Mesothelial cell of epicardium (in vitro differentiated cells): ENCODE data around the gene FAM186B. TPM values are rescaled to one million over a fixed set of nuclear protein-coding genes. Genes with fewer than 3 reads are reported as not detected.

ENCODE experiments used
- DNase-seq, 2 experiments: peaks; one replicate each; pipeline ENCODE4 v3.0.0; 2021; ENCODE audit warnings: low spot score in 2 of 2; ENCODE audit not compliant: unreplicated experiment in 2 of 2
- H3K27ac Mint-ChIP-seq: 2 replicates; pipeline ENCODE4 v1.8.0; 2021; ENCODE audit warnings: mixed read lengths
- H3K27me3 Mint-ChIP-seq: 2 replicates; pipeline ENCODE4 v1.8.0; 2021; ENCODE audit warnings: low read depth, mixed read lengths
- H3K36me3 Mint-ChIP-seq: 2 replicates; pipeline ENCODE4 v1.8.0; 2021; ENCODE audit warnings: mixed read lengths
- H3K4me1 Mint-ChIP-seq: 2 replicates; pipeline ENCODE4 v1.8.0; 2021; ENCODE audit warnings: mixed read lengths
- H3K4me3 Mint-ChIP-seq: 2 replicates; pipeline ENCODE4 v1.8.0; 2021; ENCODE audit warnings: mild to moderate bottlenecking, moderate library complexity, mixed read lengths
- H3K9me3 Mint-ChIP-seq: 2 replicates; pipeline ENCODE4 v1.8.0; 2021; ENCODE audit warnings: mixed read lengths
- total RNA-seq: library from RNA; stranded (reverse); gene quantifications from 3 replicates; pipeline ENCODE4 v1.2.1, GENCODE V29; 2021
- TF ChIP-seq, protein P1 (sequence below): fragments of 200-600 bp; sonication (generic); IDR thresholded peaks from one replicate; pipeline ENCODE4 v1.5.0; 2021; ENCODE audit warnings: antibody characterized with exemption; ENCODE audit not compliant: unreplicated experiment

FAM186B gene
- total RNA-seq, 1 donor from 2014 or later = 0.40 TPM

GRCh38 chr12:49621651-49622500, 16.4 kb upstream of the FAM186B start:
- Mint-ChIP-seq H3K9me3 (no peaks in the 10 kb centered on the region), H3K4me1 (peaks cover 36% of the 10 kb centered on the region), H3K27me3 (no peaks in the 10 kb centered on the region), H3K4me3 (peak overlapping the region; percentile 83), H3K27ac (peak overlapping the region; percentile 93), H3K36me3 (no peaks in the 10 kb centered on the region)
- DNase-seq = no peak
- TF ChIP-seq, protein P1, sequence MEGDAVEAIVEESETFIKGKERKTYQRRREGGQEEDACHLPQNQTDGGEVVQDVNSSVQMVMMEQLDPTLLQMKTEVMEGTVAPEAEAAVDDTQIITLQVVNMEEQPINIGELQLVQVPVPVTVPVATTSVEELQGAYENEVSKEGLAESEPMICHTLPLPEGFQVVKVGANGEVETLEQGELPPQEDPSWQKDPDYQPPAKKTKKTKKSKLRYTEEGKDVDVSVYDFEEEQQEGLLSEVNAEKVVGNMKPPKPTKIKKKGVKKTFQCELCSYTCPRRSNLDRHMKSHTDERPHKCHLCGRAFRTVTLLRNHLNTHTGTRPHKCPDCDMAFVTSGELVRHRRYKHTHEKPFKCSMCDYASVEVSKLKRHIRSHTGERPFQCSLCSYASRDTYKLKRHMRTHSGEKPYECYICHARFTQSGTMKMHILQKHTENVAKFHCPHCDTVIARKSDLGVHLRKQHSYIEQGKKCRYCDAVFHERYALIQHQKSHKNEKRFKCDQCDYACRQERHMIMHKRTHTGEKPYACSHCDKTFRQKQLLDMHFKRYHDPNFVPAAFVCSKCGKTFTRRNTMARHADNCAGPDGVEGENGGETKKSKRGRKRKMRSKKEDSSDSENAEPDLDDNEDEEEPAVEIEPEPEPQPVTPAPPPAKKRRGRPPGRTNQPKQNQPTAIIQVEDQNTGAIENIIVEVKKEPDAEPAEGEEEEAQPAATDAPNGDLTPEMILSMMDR = no peak

GRCh38 chr12:49619286-49619685, 13.8 kb upstream of the FAM186B start:
- Mint-ChIP-seq H3K4me1 (peaks cover 32% of the 10 kb centered on the region), H3K9me3 (peaks cover 6% of the 10 kb centered on the region), H3K27me3 (no peaks in the 10 kb centered on the region), H3K4me3 (no peak overlapping the region), H3K36me3 (no peaks in the 10 kb centered on the region), H3K27ac (no peak overlapping the region)
- TF ChIP-seq, protein P1 = no peak
- no peak for DNase-seq

DNA sequence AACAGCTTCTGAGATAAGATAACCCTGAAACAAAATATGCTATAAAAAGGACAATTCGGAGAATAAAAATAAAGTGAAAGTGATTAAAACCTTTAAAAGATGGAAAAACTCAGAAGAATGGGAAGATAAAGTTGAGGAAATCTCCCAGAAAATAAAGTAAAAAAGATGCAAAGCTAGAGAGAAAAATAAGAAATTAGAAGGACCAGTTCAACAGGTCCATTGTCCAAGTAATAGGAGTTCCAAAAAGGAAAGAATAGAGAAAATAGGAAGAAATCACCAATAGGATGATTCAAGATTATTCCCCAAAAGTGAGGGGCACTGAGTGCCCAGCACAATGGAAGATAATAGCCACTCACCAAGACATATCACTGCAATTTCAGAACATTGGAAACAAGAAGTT, 13.1 kb upstream of the FAM186B start:
- no peak for DNase-seq
- Mint-ChIP-seq H3K27ac (no peak overlapping the region), H3K27me3 (no peaks in the 10 kb centered on the region), H3K36me3 (no peaks in the 10 kb centered on the region), H3K9me3 (peaks cover 8% of the 10 kb centered on the region), H3K4me3 (no peak overlapping the region), H3K4me1 (peaks cover 30% of the 10 kb centered on the region)
- TF ChIP-seq, protein P1 = no peak

DNA sequence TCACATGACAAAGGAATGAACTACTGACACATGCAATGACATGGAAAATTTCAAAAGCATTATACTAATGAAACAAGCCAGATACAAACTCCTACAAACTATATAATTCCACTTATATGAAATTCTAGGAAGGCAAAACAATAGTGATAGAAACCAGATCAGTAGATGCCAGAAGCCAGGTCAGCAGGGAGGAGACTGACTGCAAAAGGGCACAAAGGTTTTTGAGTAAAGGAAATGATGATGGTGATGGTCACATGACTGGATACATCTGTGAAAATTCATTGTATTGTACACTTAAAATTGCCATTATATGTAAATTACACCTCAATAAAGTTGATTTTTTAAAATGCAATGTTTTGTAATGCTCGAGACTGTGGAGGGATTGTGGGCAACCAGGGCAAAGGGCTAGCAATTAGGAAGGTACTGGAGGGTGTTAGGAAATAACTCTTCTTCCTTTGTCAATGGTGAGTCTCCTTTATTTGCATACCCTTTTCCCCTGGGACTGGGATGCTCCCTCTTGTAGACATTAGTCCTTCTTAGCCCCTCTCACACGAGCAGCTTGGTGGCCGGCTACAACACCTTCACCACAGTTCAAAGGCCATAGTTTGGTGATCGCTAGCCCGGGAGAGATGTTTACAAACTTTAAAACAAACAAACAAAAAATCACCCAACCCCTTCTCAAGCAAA, 11.2 kb upstream of the FAM186B start:
- Mint-ChIP-seq H3K9me3 (peaks cover 14% of the 10 kb centered on the region), H3K4me1 (peaks cover 23% of the 10 kb centered on the region), H3K36me3 (peaks cover 5% of the 10 kb centered on the region), H3K27ac (no peak overlapping the region), H3K4me3 (no peak overlapping the region), H3K27me3 (no peaks in the 10 kb centered on the region)
- TF ChIP-seq, protein P1 = no peak
- no peak for DNase-seq

DNA sequence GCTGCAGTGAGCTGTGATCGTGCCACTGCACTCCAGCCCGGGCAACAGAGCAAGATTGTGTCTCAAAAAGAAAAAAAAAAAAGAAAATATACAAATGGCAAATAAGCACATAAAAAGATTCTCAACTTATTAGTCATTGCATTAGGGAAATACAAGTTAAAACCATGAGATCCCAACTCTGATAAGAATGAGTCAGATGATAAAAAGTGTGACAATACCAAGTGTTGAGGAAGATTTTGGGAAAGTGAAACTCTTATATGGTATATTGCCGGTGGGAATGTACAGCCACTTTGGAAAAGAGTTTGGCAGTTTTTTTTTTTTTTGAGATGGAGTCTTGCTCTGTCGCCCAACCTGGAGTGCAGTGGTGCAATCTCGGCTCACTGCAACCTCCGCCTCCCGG, 10.3 kb upstream of the FAM186B start:
- DNase-seq = no peak
- H3K4me1 Mint-ChIP-seq = peaks cover 15% of the 10 kb centered on the region
- H3K4me3 Mint-ChIP-seq = no peak overlapping the region
- peaks cover 14% of the 10 kb centered on the region for H3K9me3 Mint-ChIP-seq
- no peaks in the 10 kb centered on the region for H3K27me3 Mint-ChIP-seq
- TF ChIP-seq, protein P1 = no peak
- peaks cover 5% of the 10 kb centered on the region for H3K36me3 Mint-ChIP-seq
- no peak overlapping the region for H3K27ac Mint-ChIP-seq
